ENCODE data around the gene ABCA12.

DNA sequence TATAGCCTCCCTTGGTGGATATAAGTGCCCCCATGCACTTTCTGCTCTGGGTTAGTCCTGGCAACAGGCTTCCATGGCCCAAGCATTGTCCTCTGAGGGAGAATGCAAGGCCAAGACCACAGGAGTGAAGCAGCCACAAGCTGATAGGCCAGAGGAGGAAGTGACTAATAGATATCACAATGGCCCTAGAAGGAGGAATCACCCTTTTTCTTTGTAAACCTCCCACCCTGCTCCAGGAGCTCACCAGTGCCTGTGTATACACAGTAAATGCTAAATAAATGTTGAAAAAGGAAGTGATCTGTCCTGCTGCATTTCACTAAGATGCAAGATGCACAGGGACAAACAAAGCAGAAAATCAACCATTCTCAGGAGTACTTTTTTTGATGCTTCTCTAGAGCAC, 49.7 kb upstream of the ABCA12 start:
- TF ChIP-seq, protein P1, sequence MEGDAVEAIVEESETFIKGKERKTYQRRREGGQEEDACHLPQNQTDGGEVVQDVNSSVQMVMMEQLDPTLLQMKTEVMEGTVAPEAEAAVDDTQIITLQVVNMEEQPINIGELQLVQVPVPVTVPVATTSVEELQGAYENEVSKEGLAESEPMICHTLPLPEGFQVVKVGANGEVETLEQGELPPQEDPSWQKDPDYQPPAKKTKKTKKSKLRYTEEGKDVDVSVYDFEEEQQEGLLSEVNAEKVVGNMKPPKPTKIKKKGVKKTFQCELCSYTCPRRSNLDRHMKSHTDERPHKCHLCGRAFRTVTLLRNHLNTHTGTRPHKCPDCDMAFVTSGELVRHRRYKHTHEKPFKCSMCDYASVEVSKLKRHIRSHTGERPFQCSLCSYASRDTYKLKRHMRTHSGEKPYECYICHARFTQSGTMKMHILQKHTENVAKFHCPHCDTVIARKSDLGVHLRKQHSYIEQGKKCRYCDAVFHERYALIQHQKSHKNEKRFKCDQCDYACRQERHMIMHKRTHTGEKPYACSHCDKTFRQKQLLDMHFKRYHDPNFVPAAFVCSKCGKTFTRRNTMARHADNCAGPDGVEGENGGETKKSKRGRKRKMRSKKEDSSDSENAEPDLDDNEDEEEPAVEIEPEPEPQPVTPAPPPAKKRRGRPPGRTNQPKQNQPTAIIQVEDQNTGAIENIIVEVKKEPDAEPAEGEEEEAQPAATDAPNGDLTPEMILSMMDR (IDR thresholded peaks at IDR 0.05; ENCODE audit: low read depth, low read length, poor library complexity, severe bottlenecking), result no peak
- no peak for TF ChIP-seq EZH2phosphoT487 (IDR thresholded peaks at IDR 0.05; ENCODE audit: borderline replicate concordance, low read length)
